ENCODE data around the gene SMARCA5. TPM values are rescaled to one million over a fixed set of nuclear protein-coding genes. Genes with fewer than 3 reads are reported as not detected.

SMARCA5 gene
- total and polyA plus RNA-seq, 9 of the 15 experiments (the other 6 are each of a cell fraction or from before 2014, with no cell fraction given) = 21.6 to 57.8 (median 34.6) TPM

DNA sequence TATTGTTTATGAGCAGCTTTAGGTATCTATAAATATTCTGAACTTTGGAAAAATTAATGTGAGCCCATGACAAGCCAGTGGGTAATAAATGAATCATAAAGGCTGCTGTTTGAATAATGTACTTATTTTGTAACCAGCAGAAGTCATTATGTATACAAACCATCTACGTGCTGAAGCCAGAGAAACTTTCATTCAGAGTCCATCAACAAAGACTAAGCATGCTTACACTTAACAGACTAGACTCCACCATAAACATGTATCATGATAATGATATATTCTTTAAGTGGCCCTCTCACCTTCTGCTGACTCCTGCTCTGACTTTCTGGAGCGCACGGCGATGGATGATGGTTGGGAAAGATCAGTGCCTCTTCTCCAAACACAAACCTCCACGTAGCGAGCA is 72.0 kb downstream of the SMARCA5 start:
- H3K9me1 ChIP-seq (ENCODE audit: control insufficient read depth, insufficient read depth, low read length) = no peaks in the 10 kb centered on the region
- intact Hi-C loops (cut with micrococcal nuclease) = no loop called here
- no peak overlapping the region for H2AFZ ChIP-seq (ENCODE audit: low read depth, low read length)
- H3K4me3 ChIP-seq = no peak overlapping the region
- ChIA-PET CTCF (ENCODE audit: low intra/inter-chr PET ratio) (no interaction called here), POLR2A (no interaction called here)
- H3K4me1 ChIP-seq (replicated peaks in 1 of 2; ENCODE audit: control insufficient read depth in 2 of 2, insufficient read depth in 2 of 2, low read length in 2 of 2) = no peaks in the 10 kb centered on the region
- DNase-seq (ENCODE audit: extremely low read depth in 1 of 4, low spot score in 3 of 4) (no peak), ATAC-seq (no peak), FAIRE-seq (no peak)
- no peak overlapping the region for H3K9ac ChIP-seq (ENCODE audit: insufficient read depth in 1 of 2, low read depth in 2 of 2, low read length in 2 of 2)
- in situ Hi-C loops (cut with MboI) = no loop called here
- 0 out of 2 replicates have a peak, but pooled peaks cover 4% of the 10 kb centered on the region for H3K9me3 ChIP-seq (replicated peaks; ENCODE audit: control insufficient read depth, insufficient read depth, low read depth, low read length)
- H3K27me3 ChIP-seq (ENCODE audit: control insufficient read depth in 2 of 2, insufficient read depth in 2 of 2, low read length in 2 of 2) = peaks cover 0 to 13% of the 10 kb centered on the region in 2 experiments; a peak in 2 of 5 replicates
- 2% methylated on average over 6 of the region's 6 CpGs for WGBS (ENCODE audit: insufficient coverage, low coverage, missing lambda C conversion rate)
- no peaks in the 10 kb centered on the region for H3K79me2 ChIP-seq (ENCODE audit: control insufficient read depth, insufficient read depth, low read length)
- no TSS peak for BruUV-seq (replicated peaks)
- no peak overlapping the region for H3K4me2 ChIP-seq (ENCODE audit: insufficient read depth, low read length)
- TF ChIP-seq HNRNPK (IDR thresholded peaks at IDR 0.05; ENCODE audit: low read depth, low read length, poor library complexity, severe bottlenecking) = no peak
- TF ChIP-seq, protein P1, sequence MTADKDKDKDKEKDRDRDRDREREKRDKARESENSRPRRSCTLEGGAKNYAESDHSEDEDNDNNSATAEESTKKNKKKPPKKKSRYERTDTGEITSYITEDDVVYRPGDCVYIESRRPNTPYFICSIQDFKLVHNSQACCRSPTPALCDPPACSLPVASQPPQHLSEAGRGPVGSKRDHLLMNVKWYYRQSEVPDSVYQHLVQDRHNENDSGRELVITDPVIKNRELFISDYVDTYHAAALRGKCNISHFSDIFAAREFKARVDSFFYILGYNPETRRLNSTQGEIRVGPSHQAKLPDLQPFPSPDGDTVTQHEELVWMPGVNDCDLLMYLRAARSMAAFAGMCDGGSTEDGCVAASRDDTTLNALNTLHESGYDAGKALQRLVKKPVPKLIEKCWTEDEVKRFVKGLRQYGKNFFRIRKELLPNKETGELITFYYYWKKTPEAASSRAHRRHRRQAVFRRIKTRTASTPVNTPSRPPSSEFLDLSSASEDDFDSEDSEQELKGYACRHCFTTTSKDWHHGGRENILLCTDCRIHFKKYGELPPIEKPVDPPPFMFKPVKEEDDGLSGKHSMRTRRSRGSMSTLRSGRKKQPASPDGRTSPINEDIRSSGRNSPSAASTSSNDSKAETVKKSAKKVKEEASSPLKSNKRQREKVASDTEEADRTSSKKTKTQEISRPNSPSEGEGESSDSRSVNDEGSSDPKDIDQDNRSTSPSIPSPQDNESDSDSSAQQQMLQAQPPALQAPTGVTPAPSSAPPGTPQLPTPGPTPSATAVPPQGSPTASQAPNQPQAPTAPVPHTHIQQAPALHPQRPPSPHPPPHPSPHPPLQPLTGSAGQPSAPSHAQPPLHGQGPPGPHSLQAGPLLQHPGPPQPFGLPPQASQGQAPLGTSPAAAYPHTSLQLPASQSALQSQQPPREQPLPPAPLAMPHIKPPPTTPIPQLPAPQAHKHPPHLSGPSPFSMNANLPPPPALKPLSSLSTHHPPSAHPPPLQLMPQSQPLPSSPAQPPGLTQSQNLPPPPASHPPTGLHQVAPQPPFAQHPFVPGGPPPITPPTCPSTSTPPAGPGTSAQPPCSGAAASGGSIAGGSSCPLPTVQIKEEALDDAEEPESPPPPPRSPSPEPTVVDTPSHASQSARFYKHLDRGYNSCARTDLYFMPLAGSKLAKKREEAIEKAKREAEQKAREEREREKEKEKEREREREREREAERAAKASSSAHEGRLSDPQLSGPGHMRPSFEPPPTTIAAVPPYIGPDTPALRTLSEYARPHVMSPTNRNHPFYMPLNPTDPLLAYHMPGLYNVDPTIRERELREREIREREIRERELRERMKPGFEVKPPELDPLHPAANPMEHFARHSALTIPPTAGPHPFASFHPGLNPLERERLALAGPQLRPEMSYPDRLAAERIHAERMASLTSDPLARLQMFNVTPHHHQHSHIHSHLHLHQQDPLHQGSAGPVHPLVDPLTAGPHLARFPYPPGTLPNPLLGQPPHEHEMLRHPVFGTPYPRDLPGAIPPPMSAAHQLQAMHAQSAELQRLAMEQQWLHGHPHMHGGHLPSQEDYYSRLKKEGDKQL (CRISPR knock-in tag; IDR thresholded peaks at IDR 0.05; ENCODE audit: borderline replicate concordance) = no peak
- no peak for TF ChIP-seq ZNF785 (CRISPR knock-in tag; IDR thresholded peaks at IDR 0.05)
- TF ChIP-seq ZNF146 (CRISPR knock-in tag; IDR thresholded peaks at IDR 0.05; ENCODE audit: unreplicated experiment) = no peak
- TF ChIP-seq MCM3 (IDR thresholded peaks at IDR 0.05) = no peak
- TF ChIP-seq PHTF2 (CRISPR knock-in tag; IDR thresholded peaks at IDR 0.05) = no peak
- H3K27ac ChIP-seq (ENCODE audit: extremely low read depth, low read depth, low read length) = no peak overlapping the region
- no peaks in the 10 kb centered on the region for H4K20me1 ChIP-seq (replicated peaks; ENCODE audit: control insufficient read depth, insufficient read depth, low read length)
- H3K36me3 ChIP-seq (ENCODE audit: control insufficient read depth, insufficient read depth, low read length) = no peaks in the 10 kb centered on the region

All from K562 (cell line).